RWPE2 (cell line): ENCODE data around the gene TTYH1.

Experiments
- ATAC-seq: fragments of 200-7000 bp; cut with Tn5 transposase; 3 replicates; pipeline ENCODE4 v1.9.1; 2021; ENCODE audit warnings: low read depth
- DNase-seq: peaks from one replicate; pipeline ENCODE4 v3.0.0-alpha.2; 2020; ENCODE audit warnings: low spot score
- H3K27ac ChIP-seq: fragments of 450-650 bp; 2 replicates; pipeline ENCODE4 v1.5.1; 2017; ENCODE audit warnings: mild to moderate bottlenecking; ENCODE audit not compliant: poor library complexity, severe bottlenecking
- H3K27me3 ChIP-seq: fragments of 250-450 bp; sonication (Bioruptor Pico); 2 replicates; pipeline ENCODE4 v1.5.1; 2021; ENCODE audit warnings: mild to moderate bottlenecking, moderate library complexity; ENCODE audit not compliant: insufficient read depth, poor library complexity, severe bottlenecking
- H3K36me3 ChIP-seq: fragments of 250-450 bp; sonication (Bioruptor Pico); 2 replicates; pipeline ENCODE4 v1.5.1; 2020; ENCODE audit warnings: low read depth, mild to moderate bottlenecking, moderate library complexity
- H3K4me1 ChIP-seq: fragments of 250-450 bp; sonication (Bioruptor Pico); 2 replicates; pipeline ENCODE4 v1.5.1; 2021; ENCODE audit warnings: mild to moderate bottlenecking, moderate library complexity; ENCODE audit not compliant: insufficient read depth, poor library complexity, severe bottlenecking
- H3K4me3 ChIP-seq: fragments of 250-450 bp; sonication (Bioruptor Pico); 2 replicates; pipeline ENCODE4 v1.5.1; 2021; ENCODE audit warnings: mild to moderate bottlenecking, moderate library complexity; ENCODE audit not compliant: severe bottlenecking
- H3K9me3 ChIP-seq: fragments of 250-450 bp; sonication (Bioruptor Pico); 2 replicates; pipeline ENCODE4 v1.5.1; 2021; ENCODE audit warnings: mild to moderate bottlenecking, moderate library complexity; ENCODE audit not compliant: severe bottlenecking
- CTCF ChIP-seq: fragments of 450-650 bp; IDR thresholded peaks from one replicate; pipeline ENCODE4 v1.5.1; 2017; ENCODE audit warnings: mild to moderate bottlenecking, moderate library complexity; ENCODE audit not compliant: poor library complexity, severe bottlenecking

The TTYH1 gene

GRCh38 chr19:54470991-54471782 is 55.9 kb downstream of the TTYH1 start:
- Histone ChIP-seq H3K9me3 (no peaks in the 10 kb centered on the region), H3K4me1 (peaks cover 13% of the 10 kb centered on the region), H3K36me3 (no peaks in the 10 kb centered on the region), H3K27ac (peak overlapping the region; percentile 29), H3K4me3 (peak overlapping the region; percentile 25), H3K27me3 (no peaks in the 10 kb centered on the region)
- peak; percentile 67 for DNase-seq
- no peak for TF ChIP-seq CTCF
- peak; percentile 34; the same call in 2 of the 3 replicates for ATAC-seq

- H3K27ac ChIP-seq = peak within 1 kb of the TSS; percentile 34
- DNase-seq (no peak), ATAC-seq (peak; percentile 72)
- H3K9me3 ChIP-seq = no peaks in the 10 kb centered on the region
- TF ChIP-seq CTCF = no peak
- no peaks in the 10 kb centered on the region for H3K36me3 ChIP-seq
- peaks cover 13% of the 10 kb centered on the region for H3K4me1 ChIP-seq
- H3K27me3 ChIP-seq = no peaks in the 10 kb centered on the region
- peak within 1 kb of the TSS; percentile 28 for H3K4me3 ChIP-seq
Observed at GRCh38 chr19:54473071-54473891, 58.0 kb downstream of the TTYH1 start, which contains the start of gene CDC42EP5. Gene CDC42EP5 (minus strand): TSS chr19:54473296. CDS start chr19:54465547, 7,749 bp downstream.

GRCh38 chr19:54473892-54474372 is 58.7 kb downstream of the TTYH1 start:
- Histone ChIP-seq H3K27ac (peak overlapping the region; percentile 34), H3K4me3 (no peak overlapping the region)

GRCh38 chr19:54475706-54476105 is 60.4 kb downstream of the TTYH1 start:
- Histone ChIP-seq H3K4me1 (peaks cover 2% of the 10 kb centered on the region), H3K4me3 (no peak overlapping the region), H3K27me3 (no peaks in the 10 kb centered on the region), H3K9me3 (no peaks in the 10 kb centered on the region), H3K27ac (no peak overlapping the region), H3K36me3 (no peaks in the 10 kb centered on the region)
- no peak for TF ChIP-seq CTCF
- no peak for ATAC-seq
- DNase-seq = no peak

More at GRCh38 chr19:54473892-54474372, 58.7 kb downstream of the TTYH1 start:
- Histone ChIP-seq H3K27me3 (no peaks in the 10 kb centered on the region), H3K36me3 (no peaks in the 10 kb centered on the region), H3K9me3 (no peaks in the 10 kb centered on the region), H3K4me1 (peaks cover 13% of the 10 kb centered on the region)
- DNase-seq = no peak
- no peak; the same call in 2 of the 3 replicates for ATAC-seq
- TF ChIP-seq CTCF = no peak
